ENCODE data around the gene MESP1. TPM values are rescaled to one million over a fixed set of nuclear protein-coding genes. Genes with fewer than 3 reads are reported as not detected.
"Not testable (repeated sequence)": the region's sequence is repeated elsewhere in the genome, so short reads cannot be mapped to it uniquely, and the experiment has no call there.

MESP1 gene, protein sequence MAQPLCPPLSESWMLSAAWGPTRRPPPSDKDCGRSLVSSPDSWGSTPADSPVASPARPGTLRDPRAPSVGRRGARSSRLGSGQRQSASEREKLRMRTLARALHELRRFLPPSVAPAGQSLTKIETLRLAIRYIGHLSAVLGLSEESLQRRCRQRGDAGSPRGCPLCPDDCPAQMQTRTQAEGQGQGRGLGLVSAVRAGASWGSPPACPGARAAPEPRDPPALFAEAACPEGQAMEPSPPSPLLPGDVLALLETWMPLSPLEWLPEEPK
- polyA plus RNA-seq (2013, experiment 1 of 2; ENCODE audit: insufficient read length): 0.19 TPM
- 0.88 TPM for polyA plus RNA-seq (2013, experiment 2 of 2; ENCODE audit: insufficient read length)

DNA sequence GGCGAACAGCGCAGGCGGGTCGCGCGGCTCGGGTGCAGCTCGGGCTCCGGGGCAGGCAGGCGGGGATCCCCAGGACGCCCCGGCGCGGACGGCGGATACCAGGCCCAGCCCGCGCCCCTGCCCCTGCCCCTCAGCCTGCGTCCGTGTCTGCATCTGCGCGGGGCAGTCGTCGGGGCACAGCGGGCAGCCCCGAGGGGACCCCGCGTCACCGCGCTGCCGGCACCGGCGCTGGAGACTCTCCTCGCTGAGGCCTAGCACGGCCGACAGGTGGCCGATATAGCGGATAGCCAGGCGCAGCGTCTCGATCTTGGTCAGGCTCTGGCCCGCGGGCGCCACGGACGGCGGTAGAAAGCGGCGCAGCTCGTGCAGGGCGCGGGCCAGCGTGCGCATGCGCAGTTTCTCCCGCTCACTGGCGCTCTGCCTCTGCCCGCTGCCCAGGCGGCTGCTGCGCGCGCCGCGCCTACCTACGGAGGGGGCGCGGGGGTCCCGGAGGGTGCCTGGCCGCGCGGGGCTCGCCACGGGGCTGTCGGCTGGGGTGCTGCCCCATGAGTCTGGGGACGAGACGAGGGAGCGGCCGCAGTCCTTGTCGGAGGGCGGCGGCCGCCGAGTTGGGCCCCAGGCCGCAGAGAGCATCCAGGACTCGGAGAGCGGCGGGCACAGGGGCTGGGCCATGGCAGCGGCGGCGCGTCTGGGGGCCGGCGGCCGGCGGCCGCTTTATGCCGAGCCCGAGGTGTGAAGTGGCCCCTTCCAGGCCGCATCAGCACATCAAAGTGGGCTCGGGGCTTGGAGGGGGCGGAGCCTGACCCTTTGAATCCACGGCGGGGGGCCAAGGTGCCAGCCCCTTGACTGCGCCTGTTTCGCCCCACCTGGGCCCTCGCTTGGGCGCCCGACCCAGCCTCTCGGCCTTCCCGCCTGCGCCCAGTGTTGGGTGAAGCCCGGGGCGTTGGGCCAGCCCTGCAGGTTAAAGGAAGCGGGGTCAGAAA, at the start of gene MESP1:
Gene MESP1, minus strand, starts transcription at position 690 of the 983 bp plus-strand sequence. Its CDS starts 18 bp downstream, at position 672.
- DNase-seq: peak; percentile 89

DNA sequence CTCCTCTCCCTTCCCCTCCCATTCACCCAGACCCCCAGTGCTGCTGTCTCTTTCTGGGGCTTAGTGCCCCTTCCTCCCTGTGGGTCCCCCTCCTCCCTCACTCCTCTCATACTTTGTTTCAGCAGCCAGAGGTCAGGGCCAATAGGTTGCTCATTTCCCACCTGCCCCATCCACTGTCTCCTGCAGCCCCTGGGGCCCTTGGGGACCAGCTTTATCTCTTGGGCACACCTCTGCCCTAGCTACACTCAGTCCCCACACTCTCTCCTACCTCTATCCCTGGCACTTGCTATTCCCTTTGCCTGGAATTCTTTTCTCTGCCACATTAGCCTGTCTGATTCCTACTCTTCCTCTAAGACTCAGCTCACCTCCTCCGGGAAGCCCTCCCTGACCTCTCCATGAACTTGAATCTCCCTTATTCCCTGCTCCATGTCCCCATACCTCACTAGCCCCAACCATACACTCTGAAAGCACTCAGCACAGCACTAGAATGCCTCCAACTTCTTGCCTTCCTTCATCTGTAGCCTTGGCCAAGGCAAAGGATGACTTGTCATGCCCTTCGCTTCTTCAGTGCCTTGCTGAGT, 49.0 kb upstream of the MESP1 start:
- no peak for DNase-seq

DNA sequence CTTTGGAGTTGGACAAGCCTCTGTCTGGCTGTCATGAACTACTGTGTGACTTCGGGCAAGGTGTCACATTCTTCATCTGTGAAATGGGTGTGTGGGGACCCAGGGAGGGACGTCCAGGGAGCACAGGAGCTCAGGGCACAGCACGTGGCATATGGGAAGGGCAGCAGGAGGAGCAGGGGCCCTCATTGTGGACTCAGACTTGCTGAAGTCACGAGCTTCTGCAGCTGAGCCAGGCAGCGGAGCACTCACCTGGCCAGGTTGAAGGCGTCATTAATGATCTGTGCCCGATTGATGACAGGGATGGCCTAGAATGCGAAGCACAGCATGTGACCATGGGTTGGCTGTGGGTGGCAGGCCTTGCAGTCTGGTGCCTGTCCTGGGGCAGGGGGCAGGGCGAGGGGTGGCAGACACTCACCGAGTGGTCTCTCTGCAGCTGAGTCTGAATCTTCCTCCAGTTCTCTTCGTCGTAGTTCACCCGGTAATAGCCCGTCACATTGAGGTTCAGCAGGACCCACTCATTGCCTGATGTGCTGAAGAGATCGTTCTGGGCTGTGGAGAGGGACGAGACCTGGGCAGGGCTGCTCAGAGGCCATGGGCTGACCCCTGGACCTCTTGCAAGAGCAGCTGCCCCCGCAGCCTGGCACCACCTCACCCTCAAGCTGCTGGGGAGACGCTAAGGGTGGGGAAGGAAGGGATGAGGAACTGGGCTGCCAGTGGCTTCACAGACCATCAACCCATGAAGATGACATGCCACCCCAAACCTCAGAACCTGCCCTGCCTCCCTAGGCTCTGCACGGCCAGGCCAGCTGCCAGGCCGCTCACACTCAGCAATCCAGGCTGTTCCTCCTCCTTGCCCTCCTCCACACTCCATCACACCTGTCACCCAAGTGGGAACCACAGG, 48.2 kb upstream of the MESP1 start:
- no peak for DNase-seq

DNA sequence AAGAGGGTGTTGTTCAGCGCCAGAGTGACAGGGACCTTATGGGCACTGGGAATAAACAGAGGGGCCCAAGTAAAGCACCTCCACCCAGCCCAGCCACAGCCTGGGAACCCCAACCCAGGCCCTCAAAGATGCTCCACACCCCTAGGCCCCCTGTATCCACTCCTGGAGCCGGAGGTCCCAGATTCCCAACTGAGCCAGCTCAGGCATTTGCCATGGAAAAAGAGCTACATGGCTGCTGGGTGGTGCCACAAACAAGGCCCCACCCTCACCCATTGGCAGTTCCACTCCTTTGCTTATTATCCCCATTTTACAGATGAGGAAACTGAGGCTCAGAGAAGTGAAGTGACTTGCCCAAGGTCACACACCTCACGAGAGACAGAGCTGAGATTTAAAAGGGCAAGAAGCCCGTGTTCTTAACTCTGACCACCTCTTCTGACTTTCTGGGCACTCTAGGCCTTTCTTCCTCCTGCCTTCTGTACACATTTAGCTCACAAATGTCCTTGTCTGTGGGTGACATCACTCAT, 46.7 kb upstream of the MESP1 start:
- DNase-seq: no peak

DNA sequence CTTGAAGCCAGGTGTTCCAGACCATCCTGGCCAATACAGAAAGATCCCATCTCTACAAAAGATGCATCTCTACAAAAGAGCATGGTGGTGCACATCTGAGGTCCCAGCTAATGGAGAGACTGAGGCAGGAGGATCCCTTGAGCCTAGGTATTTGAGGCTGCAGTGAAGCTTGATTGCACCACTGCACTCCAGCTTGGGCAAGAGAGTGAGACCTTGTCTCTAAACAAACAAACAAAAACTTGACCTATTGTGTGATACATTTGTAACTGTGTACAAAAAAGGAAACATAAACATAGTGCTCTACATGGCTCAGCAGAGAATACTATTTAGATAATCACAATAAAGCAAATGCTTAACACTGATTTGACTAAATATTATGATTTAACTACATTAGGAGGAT, 44.9 kb upstream of the MESP1 start:
- no peak for DNase-seq

DNA sequence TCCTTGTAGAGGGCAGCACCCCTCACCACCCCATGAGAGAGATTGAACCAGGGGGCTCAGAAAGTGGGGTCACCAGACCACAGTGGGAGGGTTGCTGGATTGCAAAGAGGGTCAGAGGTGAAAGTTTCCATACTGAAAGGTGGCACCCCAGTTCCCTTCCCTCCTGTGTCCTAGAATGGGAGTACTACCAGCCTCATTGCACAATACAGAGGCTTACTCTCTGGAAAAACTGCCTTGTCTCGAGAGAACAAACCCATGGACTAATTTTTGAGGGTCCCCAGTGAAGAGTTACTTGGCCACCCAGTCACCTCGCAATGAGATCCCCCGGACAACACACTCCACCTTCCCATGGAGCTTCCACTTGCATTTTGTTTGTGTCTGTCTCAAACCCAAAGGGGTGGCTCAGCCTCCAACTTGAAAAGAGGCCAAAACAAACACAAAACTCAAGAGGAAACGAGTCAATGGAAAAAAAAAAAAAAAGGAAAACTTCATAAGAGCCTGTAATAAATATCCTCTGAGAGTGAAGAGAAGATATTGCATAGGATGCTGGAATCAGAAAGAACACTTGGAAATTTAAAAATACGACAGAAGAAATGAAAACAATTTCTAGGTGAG, 43.7 kb upstream of the MESP1 start:
- DNase-seq: peak; percentile 66

DNA sequence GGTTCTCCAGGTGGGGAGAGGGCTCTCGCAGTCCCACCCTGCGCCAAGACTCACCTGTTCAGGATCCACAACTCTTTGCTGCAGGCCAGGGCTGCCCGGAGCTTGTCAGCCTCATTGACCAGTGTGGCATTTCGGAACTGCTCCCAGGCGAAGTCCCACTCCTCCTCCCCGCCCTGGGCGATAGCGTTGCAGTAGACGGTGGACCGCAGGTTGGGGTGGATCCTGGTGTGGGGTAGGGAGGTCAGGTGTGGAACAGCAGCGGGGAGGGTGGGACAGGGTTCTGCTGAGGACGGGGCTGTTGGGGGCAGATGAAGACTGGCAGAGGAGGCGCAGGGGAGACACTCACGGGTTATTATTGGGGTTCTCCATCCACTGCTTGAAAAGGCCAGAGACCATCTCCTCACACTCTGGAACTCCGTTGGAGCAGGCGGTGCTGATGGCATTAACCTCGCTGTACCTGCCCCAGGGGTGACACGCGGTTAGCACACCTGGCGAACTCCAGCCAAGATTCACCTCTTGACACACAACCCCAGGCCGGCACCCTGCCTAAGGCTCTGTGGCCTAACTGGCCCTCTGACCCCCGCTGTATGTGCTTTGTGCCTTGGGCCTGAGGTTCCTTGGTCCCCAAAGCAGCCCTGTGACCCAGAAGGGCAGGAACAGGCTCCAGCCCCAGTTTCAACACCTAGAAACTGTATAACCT, 41.2 kb upstream of the MESP1 start:
- no peak for DNase-seq

DNA sequence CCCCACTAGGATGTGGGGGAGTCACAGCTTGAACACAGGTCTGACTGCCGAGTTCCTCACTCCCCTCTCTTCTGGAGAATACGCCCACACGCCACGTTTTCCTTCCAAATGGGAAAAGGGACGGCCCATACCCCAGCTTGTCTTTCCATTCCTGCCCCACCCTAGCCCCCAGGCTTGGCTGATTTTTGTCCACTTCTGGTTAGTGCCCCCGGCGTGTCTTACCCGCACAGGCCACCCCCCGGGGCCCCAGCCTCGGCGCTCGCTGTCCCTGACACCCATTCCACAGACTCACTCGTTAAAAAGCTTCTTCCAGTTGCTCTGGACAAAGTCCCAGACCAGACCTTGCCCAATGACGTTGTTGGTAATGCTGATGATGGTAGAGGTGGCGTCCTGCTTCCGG, 39.6 kb upstream of the MESP1 start:
- no peak for DNase-seq

DNA sequence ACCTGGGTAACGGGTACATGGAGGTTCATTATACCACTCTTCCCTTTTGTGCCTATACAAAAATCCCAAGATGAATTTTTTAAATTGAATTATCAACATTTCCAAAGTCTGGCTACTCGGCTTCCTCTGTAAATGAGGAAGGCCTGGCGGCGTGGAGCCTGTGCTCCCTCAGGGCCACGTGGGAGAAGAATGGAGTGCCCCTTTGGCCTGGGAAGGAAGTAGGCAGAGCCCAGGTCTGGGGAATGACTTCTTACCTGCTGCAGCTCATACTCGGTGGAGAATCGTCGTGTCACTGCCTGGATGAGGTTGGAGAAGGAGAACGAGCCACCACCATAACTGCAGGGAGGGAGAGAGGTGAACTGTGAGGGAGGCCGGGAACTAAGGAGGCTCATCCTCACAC, 39.2 kb upstream of the MESP1 start:
- no peak for DNase-seq

DNA sequence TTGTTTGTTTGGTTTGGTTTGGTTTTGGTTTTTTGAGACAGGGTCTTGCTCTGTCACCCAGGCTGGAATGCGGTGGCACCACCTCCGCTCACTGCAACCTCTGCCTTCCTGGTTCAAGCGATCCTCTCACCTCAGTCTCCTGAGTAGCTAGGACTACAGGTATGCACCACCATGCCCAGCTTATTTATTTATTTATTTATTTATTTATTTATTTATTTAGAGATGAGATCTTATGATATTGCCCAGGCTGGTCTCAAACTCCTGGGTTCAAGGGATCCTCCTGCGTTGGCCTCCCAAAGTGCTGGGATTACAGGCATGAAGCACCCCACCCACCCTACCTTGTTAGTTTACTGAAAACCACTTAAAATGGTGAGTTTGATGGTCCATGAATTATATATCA, 37.5 kb upstream of the MESP1 start:
- DNase-seq: not testable (repeated sequence)

DNA sequence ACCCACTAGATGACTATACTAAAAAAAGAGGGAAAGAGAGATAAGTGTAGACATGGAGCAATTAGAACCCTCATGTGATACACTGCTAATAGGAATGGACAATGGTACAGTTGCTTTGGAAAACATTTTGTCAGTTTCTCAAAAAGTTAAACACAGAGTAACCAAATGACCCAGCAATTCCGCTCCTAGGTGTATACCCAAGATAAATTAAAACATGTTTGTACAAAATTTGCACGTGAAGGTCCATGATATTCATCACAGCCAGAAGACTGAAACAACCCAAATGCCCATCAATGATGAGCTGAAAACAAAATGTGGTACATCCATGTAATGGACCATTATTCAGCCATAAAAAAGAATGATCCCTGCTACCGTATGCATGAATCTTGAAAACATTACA, 36.9 kb upstream of the MESP1 start:
- no peak for DNase-seq

DNA sequence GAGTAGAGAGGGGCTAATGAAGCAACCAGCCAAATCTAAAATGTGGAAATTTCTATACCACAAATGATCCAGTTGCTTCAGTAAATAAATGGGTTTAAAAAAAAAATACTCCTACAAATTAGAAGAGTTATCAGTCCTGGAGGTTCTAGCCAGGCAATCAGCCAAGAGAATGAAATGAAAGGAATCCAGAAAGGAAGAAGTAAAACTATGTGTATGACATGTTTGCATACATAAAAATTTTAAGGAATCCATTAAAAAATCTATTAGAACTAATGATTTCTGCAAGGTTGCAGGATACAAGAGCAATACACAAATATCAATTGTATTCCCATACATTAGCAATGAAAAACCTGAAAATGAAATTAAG, 34.7 kb upstream of the MESP1 start:
- peak; percentile 59 for DNase-seq

DNA sequence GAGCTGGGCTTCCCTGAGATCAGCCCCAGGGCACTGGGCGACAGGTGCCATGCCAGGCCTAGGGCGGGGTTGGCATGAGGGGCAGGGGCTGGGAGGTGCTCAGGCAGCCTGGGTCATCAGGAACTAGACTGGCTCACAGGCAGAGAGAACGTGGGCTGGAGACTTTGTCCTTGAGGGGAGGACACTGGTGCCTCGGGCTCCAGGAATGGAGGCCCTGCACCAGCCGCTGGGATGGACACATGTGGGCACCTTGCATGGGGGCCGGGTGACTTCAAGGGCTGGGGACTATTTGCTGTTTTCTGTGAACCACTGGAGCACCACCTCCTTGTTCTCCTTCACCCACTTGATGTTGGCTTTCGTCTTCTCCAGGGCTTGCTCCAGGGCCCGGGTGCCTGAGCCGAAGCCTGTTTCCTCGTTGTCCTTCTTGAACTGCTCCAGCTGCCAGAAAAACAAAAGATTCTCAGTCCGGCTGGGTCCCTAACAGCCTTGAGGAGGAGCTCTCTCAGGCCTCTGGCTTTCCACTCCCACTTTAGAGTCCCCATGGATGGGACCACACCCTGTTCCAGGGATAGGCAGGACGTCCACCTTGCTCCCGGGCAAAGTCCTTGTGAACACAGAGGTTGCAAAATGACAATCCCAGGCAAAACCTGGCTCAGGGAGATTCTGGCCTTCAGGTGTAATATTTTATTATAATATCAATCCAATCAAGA, 34.2 kb upstream of the MESP1 start:
- DNase-seq: no peak

DNA sequence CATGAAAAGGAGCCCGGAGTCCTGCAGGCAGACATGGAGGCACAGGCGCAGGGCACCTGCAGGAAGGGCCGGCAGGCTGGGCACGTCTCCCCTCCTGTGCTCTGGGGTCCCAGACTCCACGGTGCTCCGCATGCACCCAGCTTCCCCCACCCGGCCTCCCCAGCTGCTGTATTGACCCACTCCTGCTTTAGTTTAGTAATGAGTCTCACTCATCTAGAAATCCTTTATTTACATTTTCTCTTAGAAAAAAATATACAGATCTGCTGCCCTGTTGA, 33.6 kb upstream of the MESP1 start:
- no peak for DNase-seq

DNA sequence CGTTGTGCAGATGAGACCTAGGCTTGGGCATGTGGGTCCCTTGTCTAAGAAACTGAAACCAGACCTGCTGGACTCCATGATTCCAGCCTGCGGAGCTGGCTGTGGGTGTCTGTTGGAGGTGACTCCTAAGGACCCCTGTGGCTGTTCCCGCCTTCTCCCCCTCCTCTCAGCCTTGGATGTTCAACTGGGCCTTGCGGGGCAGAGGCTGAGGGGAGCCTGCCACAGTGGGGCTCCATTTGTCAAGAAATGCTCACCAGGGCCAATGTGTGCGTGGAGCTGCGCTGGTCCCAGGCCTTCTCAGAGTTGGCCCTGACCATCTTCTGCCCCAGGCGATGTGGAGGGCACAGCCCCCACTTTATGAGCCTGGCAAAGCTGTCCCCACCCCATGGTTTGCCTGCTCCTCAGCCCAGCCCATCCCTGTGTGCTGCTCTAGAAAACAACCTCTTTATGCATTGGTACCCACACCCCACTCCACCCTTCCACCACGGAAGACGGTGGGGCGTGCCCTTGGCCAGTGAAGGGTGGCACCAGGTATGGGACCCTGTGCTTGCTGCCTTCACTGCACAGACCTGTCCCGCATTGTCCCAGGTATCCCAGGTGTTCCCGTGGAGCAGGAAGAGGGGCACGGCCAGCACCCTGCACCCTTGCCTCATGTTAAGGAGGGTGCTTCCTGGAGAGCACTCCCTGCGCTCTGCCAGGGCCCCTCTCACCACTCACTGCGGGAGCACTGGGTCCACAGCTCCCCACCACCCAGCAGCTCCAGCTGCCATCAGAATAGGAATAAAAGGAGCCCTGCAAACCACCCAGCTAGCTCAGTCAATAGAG, 33.0 kb upstream of the MESP1 start:
- DNase-seq: no peak

DNA sequence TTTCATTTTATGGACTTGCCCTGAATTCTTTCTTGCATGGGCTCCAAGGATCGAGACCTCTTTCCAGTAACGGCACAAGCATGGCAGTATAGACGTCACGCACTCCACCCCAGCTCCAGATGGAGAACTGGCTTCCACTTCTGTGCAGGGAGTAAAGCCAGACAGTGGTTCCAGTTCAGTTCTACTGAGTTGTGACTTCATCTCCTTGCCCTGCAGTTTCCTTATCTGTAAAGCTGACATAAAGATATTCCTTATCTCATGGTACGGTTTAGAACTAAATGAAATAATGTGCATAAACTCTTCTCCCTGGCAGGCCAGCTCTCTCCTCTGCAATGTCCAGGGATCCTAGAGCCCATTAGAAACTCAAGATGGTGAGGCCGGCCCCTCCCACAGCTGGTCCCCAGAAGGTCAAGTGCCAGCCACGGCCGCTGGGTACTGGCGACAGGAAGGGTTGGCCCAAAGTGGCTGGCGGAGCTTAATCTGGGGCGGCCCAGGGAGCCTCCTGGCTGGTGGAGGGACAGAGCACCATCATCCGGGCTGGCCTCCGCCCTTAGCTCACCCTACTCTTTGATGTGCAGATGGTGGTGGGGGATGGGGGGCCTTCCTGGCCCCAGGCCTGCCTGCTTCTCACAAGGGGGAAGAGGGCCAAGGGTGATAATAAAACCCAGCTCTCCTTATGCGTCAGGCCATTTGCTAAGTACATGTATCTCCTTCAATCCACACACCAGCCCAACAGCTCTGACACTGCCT, 32.2 kb upstream of the MESP1 start:
- no peak for DNase-seq

DNA sequence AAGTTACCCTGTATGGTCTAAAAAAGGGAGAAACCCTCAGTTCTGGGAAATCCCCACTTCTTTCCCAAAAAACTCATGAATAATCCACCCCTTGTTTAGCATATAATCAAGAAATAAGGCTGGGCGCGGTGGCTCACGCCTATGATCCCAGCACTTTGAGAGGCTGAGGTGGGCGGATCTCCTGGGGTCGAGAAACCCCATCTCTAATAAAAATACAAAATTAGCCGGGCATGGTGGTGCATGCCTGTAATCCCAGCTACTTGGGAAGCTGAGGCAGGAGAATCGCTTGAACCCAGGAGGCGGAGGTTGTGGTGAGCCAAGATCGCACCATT, 31.5 kb upstream of the MESP1 start:
- not testable (repeated sequence) for DNase-seq

DNA sequence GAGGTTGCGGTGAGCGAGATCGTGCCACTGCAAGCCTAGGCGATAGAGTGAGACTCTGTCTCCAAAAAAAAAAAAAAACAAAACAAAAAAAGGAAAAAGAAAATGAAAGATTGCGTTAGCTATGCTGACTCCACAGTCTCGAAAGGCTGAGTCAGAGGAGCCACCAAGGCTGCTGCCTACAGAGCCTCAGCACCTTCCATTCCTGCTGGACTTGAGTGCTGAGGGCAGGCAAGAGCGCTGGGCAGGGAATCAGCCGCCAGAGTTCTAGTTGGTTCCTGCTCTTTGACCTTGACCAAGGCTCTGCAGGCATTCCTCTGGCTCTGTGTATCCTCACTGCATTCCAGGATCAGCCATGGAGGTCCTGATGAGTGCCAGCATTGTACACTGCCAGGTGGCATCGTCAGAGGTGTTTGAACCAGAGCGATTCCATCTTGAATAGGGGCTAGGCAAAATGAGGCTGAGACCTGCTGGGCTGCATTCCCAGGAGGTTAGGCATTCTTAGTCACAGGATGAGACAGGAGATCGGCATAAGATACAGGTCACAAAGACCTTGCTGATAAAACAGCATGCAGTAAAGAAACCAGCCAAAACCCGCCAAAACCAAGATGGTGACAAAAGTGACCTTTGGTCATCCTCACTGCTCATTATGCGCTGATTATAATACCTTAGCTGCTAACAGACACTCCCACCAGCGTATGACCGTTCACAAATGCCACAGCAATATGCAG, 31.0 kb upstream of the MESP1 start:
- peak; percentile 49 for DNase-seq
